SK-N-SH treated with all-trans-retinoic acid at 6 μM for 48 hours (cell line): ENCODE data around the gene FBXO22.
A peak's percentile ranks its signal among the peaks of the same experiment; 100 is the strongest.

Source experiments
- ATAC-seq: fragments of 200-7000 bp; cut with Tn5 transposase; 3 replicates; pipeline ENCODE4 v1.9.1; 2020; ENCODE audit warnings: mild to moderate bottlenecking, moderate library complexity
- BACH2 ChIP-seq: fragments of 250-450 bp; sonication (Bioruptor Pico); IDR thresholded peaks from 2 replicates; pipeline ENCODE4 v1.9.0; 2021; ENCODE audit warnings: mild to moderate bottlenecking, borderline replicate concordance
- CSRNP3 ChIP-seq: fragments of 250-450 bp; sonication (Bioruptor Pico); IDR thresholded peaks from 2 replicates; pipeline ENCODE4 v1.5.1; 2021; ENCODE audit warnings: mild to moderate bottlenecking, moderate library complexity
- ESRRG ChIP-seq: fragments of 250-450 bp; sonication (Bioruptor Pico); IDR thresholded peaks from 2 replicates; pipeline ENCODE4 v1.6.1; 2021; ENCODE audit warnings: mild to moderate bottlenecking
- GLIS3 ChIP-seq: fragments of 250-450 bp; sonication (Bioruptor Pico); IDR thresholded peaks from 2 replicates; pipeline ENCODE4 v1.5.0; 2020; ENCODE audit warnings: mild to moderate bottlenecking, moderate library complexity
- ISL1 ChIP-seq: fragments of 250-450 bp; sonication (Bioruptor Pico); IDR thresholded peaks from 2 replicates; pipeline ENCODE4 v2.1.2; 2022; ENCODE audit warnings: mild to moderate bottlenecking, moderate library complexity
- OSR1 ChIP-seq: fragments of 250-450 bp; sonication (Bioruptor Pico); IDR thresholded peaks from 2 replicates; pipeline ENCODE4 v1.8.0; 2022; ENCODE audit warnings: moderate library complexity, mild to moderate bottlenecking, inconsistent platforms
- PATZ1 ChIP-seq: fragments of 250-450 bp; sonication (Bioruptor Pico); IDR thresholded peaks from 2 replicates; pipeline ENCODE4 v1.8.0; 2020; ENCODE audit warnings: mild to moderate bottlenecking, moderate library complexity, borderline replicate concordance
- POU6F1 ChIP-seq: fragments of 250-450 bp; sonication (Bioruptor Pico); IDR thresholded peaks from 2 replicates; pipeline ENCODE4 v1.8.0; 2021; ENCODE audit warnings: low read depth, mild to moderate bottlenecking, moderate library complexity, borderline replicate concordance
- PPARA ChIP-seq: fragments of 250-450 bp; sonication (Bioruptor Pico); IDR thresholded peaks from 2 replicates; pipeline ENCODE4 v1.5.0; 2020; ENCODE audit warnings: mild to moderate bottlenecking, borderline replicate concordance
- RARB ChIP-seq: fragments of 250-450 bp; sonication (Bioruptor Pico); IDR thresholded peaks from 2 replicates; pipeline ENCODE4 v1.8.0; 2021; ENCODE audit warnings: mild to moderate bottlenecking, moderate library complexity
- SNAI2 ChIP-seq: fragments of 250-450 bp; sonication (Bioruptor Pico); IDR thresholded peaks from 2 replicates; pipeline ENCODE4 v1.5.0; 2020; ENCODE audit warnings: mild to moderate bottlenecking, moderate library complexity
- TCF4 ChIP-seq: fragments of 250-450 bp; sonication (Bioruptor Pico); IDR thresholded peaks from 2 replicates; pipeline ENCODE4 v1.8.0; 2021; ENCODE audit warnings: mild to moderate bottlenecking, moderate library complexity, borderline replicate concordance
- TOX ChIP-seq: fragments of 250-450 bp; sonication (Bioruptor Pico); IDR thresholded peaks from 2 replicates; pipeline ENCODE4 v1.8.0; 2021; ENCODE audit warnings: mild to moderate bottlenecking, moderate library complexity, borderline replicate concordance
- TSHZ2 ChIP-seq: fragments of 250-450 bp; sonication (Bioruptor Pico); IDR thresholded peaks from 2 replicates; pipeline ENCODE4 v1.5.0; 2020; ENCODE audit warnings: mild to moderate bottlenecking, moderate library complexity
- ZC3H10 ChIP-seq: fragments of 250-450 bp; sonication (Bioruptor Pico); IDR thresholded peaks from 2 replicates; pipeline ENCODE4 v1.5.1; 2021; ENCODE audit warnings: mild to moderate bottlenecking, moderate library complexity
- ZFP3 ChIP-seq: fragments of 250-450 bp; sonication (Bioruptor Pico); IDR thresholded peaks from 2 replicates; pipeline ENCODE4 v1.5.0; 2020; ENCODE audit warnings: mild to moderate bottlenecking, moderate library complexity
- ZFP30 ChIP-seq: fragments of 450-650 bp; formaldehyde crosslinking; IDR thresholded peaks from 2 replicates; pipeline ENCODE4 v1.5.0; 2022; ENCODE audit warnings: mild to moderate bottlenecking, moderate library complexity
- ZNF70 ChIP-seq: fragments of 450-650 bp; formaldehyde crosslinking; IDR thresholded peaks from 2 replicates; pipeline ENCODE4 v1.5.0; 2020; ENCODE audit warnings: mild to moderate bottlenecking, moderate library complexity
- ZNF8 ChIP-seq: fragments of 450-650 bp; formaldehyde crosslinking; IDR thresholded peaks from 2 replicates; pipeline ENCODE4 v1.5.0; 2020; ENCODE audit warnings: mild to moderate bottlenecking, moderate library complexity
- TF ChIP-seq, protein P1 (sequence below): fragments of 250-450 bp; sonication (Bioruptor Pico); IDR thresholded peaks from 2 replicates; pipeline ENCODE4 v1.5.1; 2020; ENCODE audit warnings: low read depth, mild to moderate bottlenecking, moderate library complexity

FBXO22 gene

DNA sequence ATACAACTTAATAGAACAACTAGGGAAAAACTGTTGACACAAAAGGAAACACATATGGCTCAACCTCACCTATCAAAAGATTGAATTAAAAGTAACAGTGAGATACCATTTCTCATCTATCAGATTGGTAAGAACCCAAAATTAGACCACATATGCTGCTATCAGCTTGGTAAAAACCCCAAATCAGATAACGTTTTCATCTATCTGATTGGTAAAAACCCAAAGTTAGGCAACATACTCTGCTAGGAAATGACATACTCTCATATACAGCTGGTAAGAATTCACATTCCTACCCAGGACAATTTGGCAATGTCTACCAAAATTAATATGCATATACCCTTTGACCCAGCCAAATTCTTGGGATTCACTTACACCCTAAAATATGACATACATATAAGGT is 82.3 kb downstream of the FBXO22 start (continued):
- TF ChIP-seq PATZ1 (CRISPR knock-in tag) = no peak
- TF ChIP-seq SNAI2 (CRISPR knock-in tag) = no peak
- TF ChIP-seq ISL1 = no peak
- TF ChIP-seq, protein P1, sequence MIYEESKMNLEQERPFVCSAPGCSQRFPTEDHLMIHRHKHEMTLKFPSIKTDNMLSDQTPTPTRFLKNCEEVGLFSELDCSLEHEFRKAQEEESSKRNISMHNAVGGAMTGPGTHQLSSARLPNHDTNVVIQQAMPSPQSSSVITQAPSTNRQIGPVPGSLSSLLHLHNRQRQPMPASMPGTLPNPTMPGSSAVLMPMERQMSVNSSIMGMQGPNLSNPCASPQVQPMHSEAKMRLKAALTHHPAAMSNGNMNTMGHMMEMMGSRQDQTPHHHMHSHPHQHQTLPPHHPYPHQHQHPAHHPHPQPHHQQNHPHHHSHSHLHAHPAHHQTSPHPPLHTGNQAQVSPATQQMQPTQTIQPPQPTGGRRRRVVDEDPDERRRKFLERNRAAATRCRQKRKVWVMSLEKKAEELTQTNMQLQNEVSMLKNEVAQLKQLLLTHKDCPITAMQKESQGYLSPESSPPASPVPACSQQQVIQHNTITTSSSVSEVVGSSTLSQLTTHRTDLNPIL (CRISPR knock-in tag) = no peak
- no peak for TF ChIP-seq TOX (CRISPR knock-in tag)
- no peak for TF ChIP-seq ZFP30 (CRISPR knock-in tag)

- peak; percentile 52; the same call in 1 of the 3 replicates for ATAC-seq
- no peak for TF ChIP-seq ESRRG
- no peak for TF ChIP-seq ZFP30 (CRISPR knock-in tag)
- TF ChIP-seq CSRNP3 (CRISPR knock-in tag) = no peak
- TF ChIP-seq ISL1 = no peak
- no peak for TF ChIP-seq ZFP3 (CRISPR knock-in tag)
- no peak for TF ChIP-seq TOX (CRISPR knock-in tag)
- no peak for TF ChIP-seq BACH2
These were observed 85.4 kb downstream of the FBXO22 start for GRCh38 chr15:75989045-75989444.

GRCh38 chr15:75989875-75990274 is 86.2 kb downstream of the FBXO22 start:
- no peak for ATAC-seq
- no peak for TF ChIP-seq TOX (CRISPR knock-in tag)
- TF ChIP-seq PATZ1 (CRISPR knock-in tag) = no peak
- TF ChIP-seq PPARA (CRISPR knock-in tag) = no peak
- no peak for TF ChIP-seq ZNF70 (CRISPR knock-in tag)
- no peak for TF ChIP-seq TSHZ2 (CRISPR knock-in tag)
- no peak for TF ChIP-seq CSRNP3 (CRISPR knock-in tag)
- TF ChIP-seq ZNF8 = no peak
- TF ChIP-seq, protein P1 (CRISPR knock-in tag) = no peak
- TF ChIP-seq POU6F1 = no peak
- no peak for TF ChIP-seq ISL1
- no peak for TF ChIP-seq GLIS3
- TF ChIP-seq RARB (CRISPR knock-in tag) = no peak
- no peak for TF ChIP-seq TCF4
- TF ChIP-seq OSR1 = no peak
- no peak for TF ChIP-seq ZC3H10 (CRISPR knock-in tag)
